Mesendoderm (in vitro differentiated cells): ENCODE measurements around the gene KIAA0586.
"Not testable (repeated sequence)": the region's sequence is repeated elsewhere in the genome, so short reads cannot be mapped to it uniquely, and the experiment has no call there.

ENCODE experiments used
- DNase-seq: peaks from one replicate; pipeline ENCODE4 v3.0.0; 2013
- H2AK5ac ChIP-seq: 2 replicates; pipeline ENCODE4 v1.6.1; 2013; ENCODE audit warnings: low read length, inconsistent platforms
- H2BK120ac ChIP-seq: 2 replicates; pipeline ENCODE4 v1.6.1; 2013; ENCODE audit warnings: low read depth, mild to moderate bottlenecking, low read length, moderate library complexity, mixed read lengths
- H2BK15ac ChIP-seq: replicated peaks from 2 replicates; pipeline ENCODE4 v1.6.1; 2013; ENCODE audit warnings: low read depth, mild to moderate bottlenecking, moderate library complexity
- H2BK5ac ChIP-seq: 2 replicates; pipeline ENCODE4 v1.6.1; 2013; ENCODE audit warnings: low read length, inconsistent platforms
- H3K18ac ChIP-seq: 2 replicates; pipeline ENCODE4 v1.6.1; 2013; ENCODE audit warnings: mild to moderate bottlenecking, low read length, mixed read lengths
- H3K23ac ChIP-seq: one replicate; pipeline ENCODE4 v1.6.1; 2013; ENCODE audit warnings: low read length
- H3K27ac ChIP-seq: 2 replicates; pipeline ENCODE4 v1.5.1; 2013; ENCODE audit warnings: low read depth, mild to moderate bottlenecking, inconsistent platforms, low read length, moderate library complexity
- H3K27me3 ChIP-seq: 2 replicates; pipeline ENCODE4 v1.6.1; 2013; ENCODE audit warnings: low read length, control low read depth, mild to moderate bottlenecking, inconsistent platforms; ENCODE audit not compliant: insufficient read depth, poor library complexity
- H3K36me3 ChIP-seq: 2 replicates; pipeline ENCODE4 v1.6.1; 2013; ENCODE audit warnings: low read length, inconsistent platforms; ENCODE audit not compliant: control insufficient read depth, insufficient read depth
- H3K4ac ChIP-seq: one replicate; pipeline ENCODE4 v1.6.1; 2013; ENCODE audit warnings: low read depth, mild to moderate bottlenecking, low read length, moderate library complexity
- H3K4me1 ChIP-seq: 2 replicates; pipeline ENCODE4 v1.6.1; 2013; ENCODE audit warnings: low read depth, low read length, inconsistent platforms; ENCODE audit not compliant: control insufficient read depth
- H3K4me2 ChIP-seq: 2 replicates; pipeline ENCODE4 v1.6.1; 2013; ENCODE audit warnings: low read length
- H3K4me3 ChIP-seq: 2 replicates; pipeline ENCODE4 v1.5.1; 2013; ENCODE audit warnings: mild to moderate bottlenecking, low read length
- H3K56ac ChIP-seq: one replicate; pipeline ENCODE4 v1.6.1; 2013; ENCODE audit warnings: low read length
- H3K79me1 ChIP-seq: 2 replicates; pipeline ENCODE4 v1.6.1; 2013; ENCODE audit warnings: low read length, inconsistent platforms
- H3K79me2 ChIP-seq: 2 replicates; pipeline ENCODE4 v1.6.1; 2013; ENCODE audit warnings: mild to moderate bottlenecking, low read length; ENCODE audit not compliant: control insufficient read depth, insufficient read depth
- H3K9ac ChIP-seq: 2 replicates; pipeline ENCODE4 v1.6.1; 2013; ENCODE audit warnings: low read length, inconsistent platforms
- H4K5ac ChIP-seq: one replicate; pipeline ENCODE4 v1.6.1; 2013; ENCODE audit warnings: low read length
- H4K8ac ChIP-seq: one replicate; pipeline ENCODE4 v1.6.1; 2013; ENCODE audit warnings: low read depth, mild to moderate bottlenecking, control low read depth, low read length, moderate library complexity
- WGBS: extraction: QIAGEN DNeasy Blood & Tissue Kit; methylation state at CpG from one replicate; pipeline ENCODE4 v1.1.7; 2013; ENCODE audit warnings: low lambda C conversion rate, missing lambda C conversion rate; ENCODE audit not compliant: insufficient coverage; ENCODE audit errors: extremely low coverage; 5-methylcytosine and 5-hydroxymethylcytosine counted together

The KIAA0586 gene

GRCh38 chr14:58415636-58416547 lies 11.6 kb upstream of the KIAA0586 start:
- H3K36me3 ChIP-seq = peaks cover 2% of the 10 kb centered on the region

GRCh38 chr14:58416934-58417333 lies 10.6 kb upstream of the KIAA0586 start:
- not testable (repeated sequence) for H2BK15ac ChIP-seq, DNase-seq, H3K36me3 ChIP-seq, H3K79me1 ChIP-seq, H3K23ac ChIP-seq, H3K27me3 ChIP-seq, H3K27ac ChIP-seq, H2BK120ac ChIP-seq, H3K56ac ChIP-seq, H3K4me1 ChIP-seq, H3K4me2 ChIP-seq, H4K8ac ChIP-seq, H3K4ac ChIP-seq, H3K79me2 ChIP-seq, H3K18ac ChIP-seq, H4K5ac ChIP-seq, H3K9ac ChIP-seq, H3K4me3 ChIP-seq, H2BK5ac ChIP-seq, H2AK5ac ChIP-seq
- WGBS = no CpG with 5 or more reads among the region's 1 CpG

More at GRCh38 chr14:58415636-58416547, 11.6 kb upstream of the KIAA0586 start:
- H3K4me1 ChIP-seq = no peaks in the 10 kb centered on the region
- H3K79me2 ChIP-seq = no peaks in the 10 kb centered on the region
- no peak for DNase-seq
- H3K27ac ChIP-seq = no peak overlapping the region
- no peak overlapping the region for H3K23ac ChIP-seq
- no peak overlapping the region for H4K8ac ChIP-seq
- no peak overlapping the region for H2AK5ac ChIP-seq
- H3K18ac ChIP-seq = no peak overlapping the region
- WGBS = no CpG with 5 or more reads among the region's 10 CpGs
- H3K4ac ChIP-seq = no peak overlapping the region
- H2BK15ac ChIP-seq = no peak overlapping the region
- H3K4me2 ChIP-seq = no peak overlapping the region
- no peaks in the 10 kb centered on the region for H3K27me3 ChIP-seq
- no peak overlapping the region for H3K4me3 ChIP-seq
- no peak overlapping the region for H2BK120ac ChIP-seq
- no peak overlapping the region for H3K56ac ChIP-seq
- no peak overlapping the region for H2BK5ac ChIP-seq
- H4K5ac ChIP-seq = no peak overlapping the region
- H3K9ac ChIP-seq = no peak overlapping the region
- H3K79me1 ChIP-seq = no peaks in the 10 kb centered on the region

GRCh38 chr14:58426670-58427280 lies 744 bp upstream of the KIAA0586 start:
- Histone ChIP-seq H3K4me2 (peak overlapping the region; percentile 55), H3K36me3 (no peaks in the 10 kb centered on the region), H3K27ac (no peak overlapping the region), H3K79me2 (peaks cover 6% of the 10 kb centered on the region), H2AK5ac (no peak overlapping the region), H4K8ac (peak overlapping the region; percentile 30), H3K18ac (peak overlapping the region; percentile 21), H3K56ac (peak overlapping the region; percentile 91), H3K4ac (peak overlapping the region; percentile 17), H4K5ac (peak overlapping the region; percentile 7), H2BK120ac (no peak overlapping the region), H3K79me1 (peaks cover 2% of the 10 kb centered on the region), H3K4me1 (no peaks in the 10 kb centered on the region), H3K27me3 (no peaks in the 10 kb centered on the region), H3K23ac (no peak overlapping the region), H3K4me3 (peak overlapping the region; percentile 69), H2BK15ac (no peak overlapping the region), H3K9ac (peak overlapping the region; percentile 81), H2BK5ac (peak overlapping the region; percentile 10)
- peak; percentile 86 for DNase-seq
- no CpG with 5 or more reads among the region's 35 CpGs for WGBS

GRCh38 chr14:58428118-58428683 lies 682 bp downstream of the KIAA0586 start:
- peak; percentile 65 for DNase-seq
- WGBS = no CpG with 5 or more reads among the region's 10 CpGs
- no peaks in the 10 kb centered on the region for H3K4me1 ChIP-seq

GRCh38 chr14:58430156-58430555 lies 2.6 kb downstream of the KIAA0586 start:
- Histone ChIP-seq H3K79me1 (peaks cover 2% of the 10 kb centered on the region), H3K27me3 (no peaks in the 10 kb centered on the region), H2BK120ac (no peak overlapping the region), H2BK5ac (no peak overlapping the region), H3K4me2 (no peak overlapping the region), H3K79me2 (peaks cover 6% of the 10 kb centered on the region), H3K4me1 (no peaks in the 10 kb centered on the region), H3K56ac (no peak overlapping the region), H2BK15ac (no peak overlapping the region), H2AK5ac (no peak overlapping the region), H3K36me3 (no peaks in the 10 kb centered on the region), H4K8ac (no peak overlapping the region), H4K5ac (no peak overlapping the region), H3K23ac (no peak overlapping the region), H3K9ac (no peak overlapping the region), H3K18ac (no peak overlapping the region), H3K4ac (no peak overlapping the region), H3K27ac (no peak overlapping the region), H3K4me3 (no peak overlapping the region)
- no peak for DNase-seq
- no CpG with 5 or more reads among the region's 1 CpG for WGBS

More at GRCh38 chr14:58428118-58428683, 682 bp downstream of the KIAA0586 start:
- Histone ChIP-seq H3K9ac (peak overlapping the region; percentile 78), H4K8ac (no peak overlapping the region), H2BK5ac (no peak overlapping the region), H3K23ac (no peak overlapping the region), H2BK120ac (no peak overlapping the region), H3K27ac (no peak overlapping the region), H4K5ac (no peak overlapping the region), H3K79me2 (peaks cover 6% of the 10 kb centered on the region), H3K79me1 (peaks cover 2% of the 10 kb centered on the region), H3K4me3 (peak overlapping the region; percentile 93), H2AK5ac (no peak overlapping the region), H3K27me3 (no peaks in the 10 kb centered on the region), H3K4ac (no peak overlapping the region), H3K4me2 (peak overlapping the region; percentile 70), H3K18ac (no peak overlapping the region), H2BK15ac (no peak overlapping the region), H3K56ac (peak overlapping the region; percentile 88), H3K36me3 (no peaks in the 10 kb centered on the region)
